HG03095 (cell line): Measurements from ENCODE around the gene NDUFAF2.
"Not testable (repeated sequence)": the region's sequence is repeated elsewhere in the genome, so short reads cannot be mapped to it uniquely, and the experiment has no call there.

ENCODE experiments used
- ATAC-seq: cut with Tn5 transposase; IDR thresholded peaks from one replicate; pipeline ENCODE4 v1.9.1; 2021; ENCODE audit warnings: moderate library complexity; ENCODE audit not compliant: unreplicated experiment

Gene NDUFAF2

DNA sequence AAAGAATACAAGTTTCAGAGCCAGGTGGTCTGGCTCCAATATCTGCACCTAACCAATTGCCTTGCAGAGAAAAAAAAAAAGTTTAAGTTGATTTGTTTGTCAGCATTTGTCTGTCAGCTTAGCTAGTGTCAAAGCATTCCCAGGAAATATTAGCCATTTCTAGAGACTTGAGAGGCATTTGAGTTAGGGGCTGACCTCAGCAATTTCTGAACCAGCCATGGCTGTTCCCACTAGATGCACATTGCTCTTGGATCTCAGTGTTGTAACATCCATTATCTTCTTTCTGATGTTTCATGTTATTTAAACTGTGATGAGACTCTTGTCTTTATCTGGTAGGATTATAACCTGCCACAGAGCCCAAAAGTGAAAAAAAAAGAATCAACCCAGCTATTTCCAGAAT lies 102.3 kb downstream of the NDUFAF2 start:
- no peak for ATAC-seq

DNA sequence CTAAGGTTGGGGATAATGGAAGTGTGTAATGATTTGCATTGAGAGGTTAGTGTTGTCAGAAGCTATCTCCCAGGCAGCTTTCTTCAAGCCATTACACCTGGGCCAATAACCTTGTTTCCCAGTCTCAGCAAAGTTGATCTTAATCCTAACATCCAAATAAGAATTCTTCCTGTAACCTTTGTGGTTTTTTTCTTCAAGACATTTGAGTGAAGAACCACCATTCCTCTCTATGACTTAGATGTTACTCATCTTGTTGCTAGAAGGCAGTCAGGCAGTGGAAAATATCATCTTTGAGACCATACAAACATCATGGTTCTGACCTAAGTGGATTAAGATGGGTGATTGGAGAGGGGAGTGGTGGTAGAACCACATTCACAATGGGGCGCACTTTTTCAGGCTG lies 103.5 kb downstream of the NDUFAF2 start:
- ATAC-seq, result no peak

DNA sequence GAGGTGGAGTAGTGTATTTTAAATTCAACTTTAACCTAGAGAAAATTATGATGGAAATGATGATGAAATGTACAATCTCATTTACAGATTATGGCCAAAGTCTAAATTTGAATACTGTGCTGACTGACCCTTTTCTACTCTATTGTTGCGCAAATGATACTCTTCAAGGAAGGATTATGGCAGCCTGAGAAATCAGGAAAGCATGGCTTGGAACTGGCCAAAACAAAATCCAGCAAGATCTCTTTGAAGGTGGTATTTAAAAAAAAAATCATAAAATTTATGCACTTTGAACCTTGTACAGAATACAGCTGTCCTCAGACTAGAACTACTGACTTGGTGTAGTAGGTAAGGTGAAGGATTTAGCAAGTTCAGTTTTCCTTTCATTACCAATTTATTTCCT lies 105.3 kb downstream of the NDUFAF2 start:
- ATAC-seq, result no peak

DNA sequence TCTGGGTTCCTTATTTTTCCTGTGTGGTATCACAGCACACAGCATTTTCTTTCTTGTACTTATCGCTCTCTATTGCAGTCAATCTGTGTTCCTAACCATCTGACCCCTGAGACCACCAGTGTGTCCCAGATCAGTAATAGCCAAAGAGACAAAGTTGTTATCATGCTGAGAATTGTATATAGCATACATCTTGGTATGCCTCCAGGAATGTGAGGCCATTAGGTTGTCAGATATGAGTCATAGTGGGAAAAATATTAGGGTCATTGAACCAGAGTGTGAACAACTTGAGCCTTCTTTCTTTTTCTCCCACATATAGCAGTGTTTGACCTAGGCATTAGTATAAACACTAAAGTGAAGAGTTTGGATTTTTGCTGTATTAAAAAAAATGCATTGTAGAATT lies 106.3 kb downstream of the NDUFAF2 start:
- ATAC-seq, result no peak

DNA sequence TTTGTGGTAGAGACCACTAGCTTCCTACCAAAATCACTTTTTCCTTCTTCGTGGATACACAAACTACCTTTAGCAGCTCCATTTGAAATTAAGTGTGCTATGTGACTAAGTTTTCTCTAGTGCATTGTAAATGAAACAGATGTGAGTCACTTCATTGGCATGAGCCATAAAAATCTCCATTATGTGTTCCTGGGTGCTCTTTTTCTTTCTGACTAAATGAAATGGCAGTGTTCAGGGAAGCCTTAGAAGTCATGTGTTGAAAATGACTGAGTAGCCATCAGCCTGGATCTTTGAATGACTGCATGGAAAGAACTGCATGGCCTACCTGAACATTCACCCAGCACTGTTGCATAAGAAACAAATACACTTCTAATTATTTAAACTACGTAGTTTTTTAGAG lies 107.9 kb downstream of the NDUFAF2 start:
- no peak for ATAC-seq

DNA sequence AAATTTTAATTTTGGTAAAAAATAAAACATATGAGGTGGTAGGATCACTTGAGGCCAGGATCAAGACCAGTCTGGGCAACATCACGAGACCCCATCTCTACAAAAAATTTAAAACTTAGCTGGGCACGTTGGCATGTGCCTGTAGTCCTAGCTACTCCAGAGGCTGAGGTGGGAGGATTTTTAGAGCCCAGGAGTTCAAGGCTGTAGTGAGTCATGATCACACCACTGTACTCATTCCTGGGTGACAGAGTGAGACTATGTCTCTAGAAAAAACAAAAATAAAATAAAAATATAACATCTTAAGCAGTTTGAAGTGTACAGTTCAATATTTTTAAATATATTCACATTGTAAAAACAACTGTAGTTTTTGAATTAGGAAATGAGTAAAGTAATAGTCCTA lies 108.9 kb downstream of the NDUFAF2 start:
- no peak for ATAC-seq

DNA sequence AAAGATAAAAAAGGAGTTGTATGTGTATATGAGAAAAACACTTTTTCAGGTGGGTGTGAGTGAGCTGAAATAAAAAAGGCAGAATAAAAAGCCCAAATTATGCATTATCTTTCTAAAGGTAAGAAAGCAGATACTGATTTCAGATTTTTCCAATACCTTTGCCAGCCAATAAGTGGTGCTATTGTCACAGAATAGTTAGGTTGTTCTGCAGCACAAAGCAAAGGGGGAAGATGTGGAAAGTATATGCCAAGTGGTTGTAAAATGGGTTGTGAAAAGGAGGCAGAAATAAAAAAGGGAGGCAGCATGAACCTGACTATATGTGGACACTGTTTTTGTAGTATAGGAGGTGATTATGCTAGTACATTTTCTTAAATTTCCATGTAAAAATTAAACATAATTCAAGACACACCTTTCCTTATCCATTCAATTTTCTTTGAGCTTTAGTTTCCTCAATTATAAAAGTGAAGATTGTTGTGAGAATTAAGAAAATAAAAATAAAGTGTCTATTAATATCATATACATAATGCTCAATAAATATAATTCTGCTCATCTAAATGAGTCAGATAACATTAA lies 110.5 kb downstream of the NDUFAF2 start:
- no peak for ATAC-seq

DNA sequence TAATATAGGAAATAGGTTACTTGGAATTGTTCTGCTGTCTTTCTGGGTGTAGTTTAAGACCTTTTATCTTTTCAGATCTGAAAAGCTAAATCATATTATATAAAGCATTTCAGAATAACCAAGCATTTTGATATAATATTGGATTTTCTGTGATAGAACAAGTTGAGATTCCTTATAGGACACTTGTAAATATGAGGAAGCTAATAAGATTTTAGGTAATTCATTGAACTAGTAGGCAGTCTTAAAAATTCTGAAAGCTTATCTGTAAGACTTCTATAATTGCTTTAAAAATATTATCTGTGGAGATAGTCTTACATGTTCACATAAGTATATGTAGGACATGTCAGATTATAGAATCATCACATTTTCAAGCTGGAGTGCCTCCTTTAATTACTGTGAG lies 114.5 kb downstream of the NDUFAF2 start:
- ATAC-seq, result no peak

DNA sequence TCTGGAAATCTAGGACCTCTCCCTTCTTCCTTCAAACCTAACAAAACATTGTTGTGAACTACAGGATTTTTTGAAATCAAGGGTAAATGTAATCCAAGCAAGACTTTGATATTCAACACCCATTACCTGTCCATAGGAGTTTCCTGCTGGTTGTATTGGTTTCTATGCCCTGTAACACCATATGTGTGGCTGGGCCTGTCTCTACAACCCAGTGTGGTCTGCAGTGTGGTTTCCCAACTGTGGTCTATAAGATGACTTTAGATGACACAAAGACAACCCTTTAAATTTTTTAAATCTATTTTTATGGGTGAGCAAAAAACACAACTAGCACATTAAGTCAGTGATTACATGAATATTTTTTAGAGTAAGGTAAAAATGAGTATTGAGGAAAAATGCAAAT lies 124.1 kb downstream of the NDUFAF2 start:
- ATAC-seq, result no peak

DNA sequence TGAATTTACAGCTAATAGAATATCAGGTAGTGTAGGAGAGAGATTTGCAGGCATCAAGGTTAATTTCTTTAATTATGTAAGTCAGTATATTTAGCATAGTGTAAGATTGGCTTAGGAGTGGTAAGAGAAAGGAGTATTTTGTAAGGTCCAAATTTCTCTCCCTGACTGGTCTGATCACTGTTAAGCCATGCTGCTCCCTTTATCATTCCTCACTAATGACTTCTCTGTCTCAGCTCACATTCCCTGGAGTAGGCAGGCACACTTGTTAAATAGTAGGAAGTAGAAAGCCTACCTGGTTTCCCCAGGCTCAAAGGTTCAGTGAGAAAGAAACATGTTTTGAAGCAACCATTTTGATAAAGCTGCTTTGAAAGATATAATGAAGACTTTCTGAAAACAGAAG lies 126.5 kb downstream of the NDUFAF2 start:
- ATAC-seq, result no peak

DNA sequence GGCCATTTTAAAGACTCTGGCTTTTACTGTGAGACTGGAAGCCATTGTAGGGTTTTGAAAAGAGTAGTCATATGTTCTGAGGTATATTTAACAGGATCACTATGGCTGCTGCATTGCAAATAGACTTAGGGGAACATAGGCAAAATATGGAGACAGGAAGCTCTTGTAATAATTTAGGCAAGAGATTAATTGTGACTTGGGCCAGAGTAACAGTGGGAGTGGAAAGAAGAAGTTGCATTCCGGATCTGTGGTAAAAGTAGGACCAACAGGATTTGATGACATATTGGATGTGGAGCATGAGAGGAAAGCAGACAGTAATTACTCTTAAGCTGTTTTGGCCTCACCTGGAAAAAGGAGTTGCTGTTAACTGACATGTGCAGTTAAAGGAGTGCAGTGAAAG lies 131.6 kb downstream of the NDUFAF2 start:
- no peak for ATAC-seq

DNA sequence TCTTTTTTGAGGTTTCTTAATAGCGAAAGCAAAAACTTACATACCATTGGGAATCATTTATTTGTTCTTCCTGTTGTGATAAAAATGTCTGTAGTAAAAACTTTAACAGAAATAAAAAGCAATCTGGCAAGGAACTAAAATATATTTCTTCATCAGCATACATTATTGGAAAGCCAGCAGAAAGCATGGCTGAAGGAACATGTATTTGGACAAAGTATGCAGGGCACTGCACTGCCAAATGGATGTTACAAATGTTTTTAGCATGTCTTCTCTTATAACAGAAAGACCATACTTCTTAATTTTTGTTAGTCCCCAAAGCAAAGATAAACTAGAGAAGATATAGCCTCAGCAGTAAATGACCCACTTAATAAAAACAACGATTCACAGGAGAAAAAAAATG lies 136.7 kb downstream of the NDUFAF2 start:
- ATAC-seq, result no peak

DNA sequence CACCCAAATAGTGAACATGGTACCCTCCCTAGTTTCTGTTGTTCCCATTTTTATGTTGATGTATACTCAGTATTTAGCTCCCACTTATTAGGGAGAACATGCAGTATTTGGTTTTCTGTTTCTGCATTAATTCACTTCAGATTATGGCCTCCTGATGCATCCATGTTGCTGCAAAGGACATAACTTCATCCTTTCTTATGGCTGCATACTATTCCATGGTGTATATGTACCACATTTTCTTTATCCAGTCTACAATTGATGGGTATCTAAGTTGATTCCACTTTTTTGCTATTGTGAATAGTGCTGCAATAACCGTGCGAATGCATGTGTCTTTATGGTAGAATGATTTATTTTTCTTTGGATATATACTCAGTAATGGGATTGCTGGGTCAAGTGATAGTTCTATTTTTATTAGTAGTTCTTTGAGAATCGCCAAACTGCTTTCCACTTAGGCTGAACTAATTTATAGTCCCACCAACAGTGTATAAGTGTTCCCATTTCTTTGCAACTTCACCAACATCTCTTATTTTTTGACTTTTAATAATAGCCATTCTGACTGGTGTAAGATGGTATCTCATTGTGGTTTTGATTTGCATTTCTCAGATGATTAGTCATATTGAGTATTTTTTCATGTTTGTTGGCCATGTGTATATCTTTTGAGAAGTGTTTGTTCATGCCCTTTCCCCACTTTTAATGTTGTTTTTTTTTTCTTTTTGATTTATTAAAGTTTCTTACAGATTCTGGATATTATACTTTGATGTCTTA lies 137.7 kb downstream of the NDUFAF2 start:
- ATAC-seq, result no peak

DNA sequence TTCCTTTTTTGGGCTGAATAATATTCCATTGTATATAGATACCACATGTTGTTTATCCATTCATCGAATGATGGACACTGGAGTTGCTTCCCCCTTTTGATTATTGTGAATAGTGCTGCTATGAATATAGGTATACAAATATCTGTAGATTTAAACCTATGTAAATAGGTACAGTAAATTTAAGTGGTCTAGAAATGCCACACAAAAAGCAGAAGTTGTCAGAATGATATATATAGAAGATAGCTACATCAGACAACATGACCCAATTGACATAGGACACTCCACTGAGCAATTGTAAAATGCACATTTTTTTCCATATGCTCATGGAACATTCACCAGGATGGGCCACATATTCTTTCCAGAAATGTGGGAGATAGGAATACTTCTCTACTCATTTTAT lies 139.7 kb downstream of the NDUFAF2 start:
- ATAC-seq, result no peak

DNA sequence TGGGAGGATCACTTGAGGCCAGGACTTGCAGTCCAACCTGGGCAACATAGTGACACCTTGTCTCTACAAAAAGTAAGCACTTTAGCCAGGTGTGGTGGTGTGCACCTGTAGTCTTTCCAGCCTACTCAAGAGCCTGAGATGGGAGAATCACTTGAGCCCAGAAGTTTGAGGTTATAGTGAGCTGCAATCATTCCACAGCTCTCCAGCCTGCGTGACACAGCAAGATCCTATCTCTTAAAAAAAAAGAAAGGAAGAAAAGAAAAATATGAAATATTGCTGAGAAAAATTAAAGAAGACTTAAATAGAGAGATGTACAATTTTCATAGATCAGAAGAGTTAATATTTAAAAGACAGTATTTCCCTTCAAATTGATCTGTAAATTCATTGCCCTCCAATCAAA lies 140.9 kb downstream of the NDUFAF2 start:
- ATAC-seq, result no peak

DNA sequence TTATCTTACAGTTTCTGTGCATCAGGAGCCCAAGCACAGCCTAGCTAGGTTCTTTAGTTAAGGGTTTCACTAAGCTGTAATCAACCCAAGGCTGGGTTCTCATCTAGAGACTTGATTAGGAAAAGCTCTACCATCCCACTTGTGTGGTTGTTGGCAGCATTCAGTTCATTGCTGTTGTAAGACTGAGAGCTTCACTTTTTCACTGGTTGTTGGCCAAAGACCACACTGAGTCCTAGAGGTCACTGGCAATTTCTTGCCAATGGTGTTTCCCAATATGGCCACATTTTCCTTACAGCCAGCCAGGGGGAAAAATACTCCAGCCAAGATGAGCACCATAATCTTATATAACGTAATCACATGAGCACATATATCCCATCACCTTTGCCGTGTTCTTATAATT lies 142.9 kb downstream of the NDUFAF2 start:
- no peak for ATAC-seq

DNA sequence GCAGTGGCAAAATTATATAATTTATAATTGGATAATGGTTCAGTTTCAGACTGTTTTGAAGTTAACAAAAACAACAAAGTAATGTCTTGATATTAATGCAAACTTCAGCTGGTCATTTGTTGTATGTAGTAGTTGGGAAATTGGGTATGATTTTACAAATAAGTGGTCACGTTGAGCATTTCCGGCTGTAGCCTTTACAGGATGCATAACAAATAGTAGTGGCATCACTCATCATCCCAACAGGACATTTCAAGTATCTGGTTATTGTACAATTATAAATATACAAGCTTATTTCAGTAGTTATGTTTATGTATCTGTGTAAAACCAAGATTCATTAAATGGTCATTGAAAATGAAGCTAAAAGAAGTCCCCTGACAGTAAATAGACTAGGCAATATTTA lies 144.3 kb downstream of the NDUFAF2 start:
- ATAC-seq, result no peak

DNA sequence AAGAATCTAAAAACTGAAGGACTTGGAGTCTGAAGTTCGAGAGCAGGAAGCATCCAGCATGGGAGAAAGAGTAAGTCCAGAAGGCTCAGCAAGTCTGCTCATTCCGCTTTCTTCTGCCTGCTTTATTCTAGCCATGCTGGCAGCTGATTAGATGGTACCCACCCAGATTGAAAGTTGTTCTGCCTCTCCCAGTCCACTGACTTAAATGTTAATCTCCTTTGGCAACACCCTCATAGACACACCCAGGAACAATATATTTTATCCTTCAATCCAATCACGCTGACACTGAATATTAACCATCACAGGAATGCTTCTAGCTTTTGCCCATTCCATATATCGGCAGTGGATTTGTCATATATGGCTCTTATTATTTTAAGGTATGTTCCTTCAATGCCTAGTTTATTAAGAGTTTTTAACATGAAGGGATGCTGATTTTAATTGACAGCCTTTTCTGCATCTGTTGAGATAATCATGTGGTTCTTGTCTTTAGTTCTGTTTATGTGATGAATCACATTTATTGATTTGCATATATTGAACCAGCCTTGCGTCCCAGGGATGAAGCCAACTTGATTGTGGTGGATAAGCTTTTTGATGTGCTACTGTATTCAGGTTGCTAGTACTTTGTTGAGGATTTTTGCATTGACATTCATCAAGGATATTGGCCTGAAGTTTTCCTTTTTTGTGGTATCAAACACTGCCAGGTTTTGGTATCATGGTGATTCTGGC lies 148.2 kb downstream of the NDUFAF2 start:
- ATAC-seq, result not testable (repeated sequence)

DNA sequence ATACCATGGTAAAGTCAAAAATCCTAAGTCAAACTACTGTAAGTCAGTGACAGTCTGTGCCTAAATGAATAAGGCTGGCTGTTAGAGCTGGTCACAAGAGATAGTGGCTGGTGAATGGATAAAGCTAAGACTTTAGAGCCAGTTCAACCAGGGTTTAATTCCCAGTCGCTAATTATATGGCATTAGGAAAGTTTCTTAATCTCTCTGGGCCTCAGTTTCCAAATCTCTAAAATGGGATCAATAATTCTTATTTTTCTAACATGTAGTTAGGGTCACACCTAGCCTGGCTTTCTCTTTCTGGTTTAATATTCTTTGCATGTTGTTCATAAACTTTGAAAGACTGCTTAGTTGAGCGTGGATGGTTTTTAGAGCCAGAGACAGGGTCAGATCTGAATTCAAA lies 152.5 kb downstream of the NDUFAF2 start:
- ATAC-seq, result no peak

DNA sequence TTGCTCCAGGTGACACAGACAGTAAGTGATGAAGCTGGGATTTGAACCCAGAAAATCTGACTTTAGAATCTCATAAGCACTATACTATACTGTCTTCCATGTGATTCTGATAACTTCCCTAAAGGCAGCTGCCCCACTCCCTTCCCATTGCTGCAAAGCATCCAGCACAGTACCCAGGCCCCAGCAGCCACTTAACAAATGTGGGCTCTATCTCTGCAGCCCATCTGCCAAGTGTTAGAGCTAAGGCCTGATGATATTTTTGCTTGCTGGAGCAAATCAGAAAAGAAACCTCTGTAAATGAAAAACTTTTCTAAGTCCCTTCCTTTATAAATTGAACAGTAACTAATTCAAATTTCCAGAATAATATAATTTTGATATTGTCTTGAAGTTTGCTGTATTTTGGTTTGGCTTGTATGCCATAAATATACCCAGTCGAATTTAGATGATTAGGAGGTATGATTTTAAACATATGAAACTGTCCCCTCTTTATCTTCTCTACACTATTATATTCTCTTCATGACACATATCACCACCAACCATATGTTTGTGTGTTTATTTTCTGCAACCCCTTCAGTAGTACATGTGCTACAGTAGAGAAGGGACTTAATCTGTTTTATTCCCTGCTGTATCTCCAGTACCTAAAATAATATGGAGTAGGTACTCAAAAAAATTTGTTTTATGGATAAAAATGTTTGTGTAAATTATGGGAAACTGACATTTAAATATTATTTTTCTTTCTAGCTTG lies 153.4 kb downstream of the NDUFAF2 start:
- no peak for ATAC-seq

DNA sequence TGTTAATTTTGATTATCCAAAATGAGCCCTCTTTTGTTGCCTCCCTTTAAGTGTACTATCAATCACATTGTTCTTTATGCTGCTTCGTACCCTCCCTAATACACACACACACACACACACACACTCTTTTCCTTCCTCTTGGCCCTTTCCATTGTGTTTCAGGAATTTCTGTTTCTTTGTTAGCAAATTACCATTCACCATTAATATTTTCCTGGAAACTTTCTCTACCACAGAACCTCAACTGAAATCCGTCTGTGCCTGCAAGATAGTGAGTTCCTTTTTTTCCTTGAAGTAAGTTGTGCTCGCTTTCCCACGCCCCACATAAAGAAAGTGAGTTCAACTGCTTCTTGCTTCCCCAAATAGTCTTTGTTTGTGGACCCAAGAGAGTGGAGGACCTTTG lies 155.4 kb downstream of the NDUFAF2 start:
- no peak for ATAC-seq

DNA sequence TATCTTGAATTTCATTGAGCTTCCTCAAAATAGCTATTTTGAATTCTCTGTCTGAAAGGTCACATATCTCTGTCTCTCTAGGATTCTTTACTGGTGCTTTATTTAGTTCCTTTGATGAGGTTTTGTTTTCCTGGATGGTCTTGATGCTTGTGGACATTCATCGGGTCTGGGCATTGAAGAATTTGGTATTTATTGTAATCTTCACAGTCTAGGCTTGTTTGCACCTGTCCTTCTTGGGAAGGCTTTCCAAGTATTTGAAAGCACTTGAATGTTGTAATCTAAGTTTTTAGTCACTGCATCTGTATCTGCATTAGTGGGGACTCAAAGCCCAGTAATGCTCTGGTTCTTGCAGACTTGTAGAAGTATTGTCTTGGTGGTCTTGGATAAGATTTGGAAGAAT lies 169.4 kb downstream of the NDUFAF2 start:
- no peak for ATAC-seq
